ENCODE data around the gene SIRPA.

The SIRPA gene

DNA sequence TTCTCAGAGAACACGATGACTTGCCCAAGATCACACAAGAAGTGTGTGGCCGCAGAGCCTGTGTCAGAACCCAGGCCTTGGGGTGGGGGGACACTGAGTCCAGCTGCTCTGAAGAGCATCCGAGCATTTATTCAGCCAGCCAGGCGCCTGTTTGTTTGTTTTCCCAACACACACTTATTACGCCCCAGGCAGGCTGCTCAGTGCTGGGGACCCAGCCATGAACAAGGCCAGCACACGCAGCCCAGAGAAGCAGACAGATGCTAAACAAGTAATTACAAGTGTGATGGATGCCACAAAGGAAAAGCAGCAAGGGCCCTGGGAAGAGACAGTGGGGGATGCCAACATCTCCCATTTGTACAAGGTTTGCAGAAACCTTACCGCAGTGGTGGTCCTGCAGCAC is 19.4 kb upstream of the SIRPA start:
- no peak overlapping the region for H3K4me3 ChIP-seq (ENCODE audit: low read length)
- no peak for TF ChIP-seq ZNF274 (IDR thresholded peaks at IDR 0.05; ENCODE audit: low read depth, low read length)

DNA sequence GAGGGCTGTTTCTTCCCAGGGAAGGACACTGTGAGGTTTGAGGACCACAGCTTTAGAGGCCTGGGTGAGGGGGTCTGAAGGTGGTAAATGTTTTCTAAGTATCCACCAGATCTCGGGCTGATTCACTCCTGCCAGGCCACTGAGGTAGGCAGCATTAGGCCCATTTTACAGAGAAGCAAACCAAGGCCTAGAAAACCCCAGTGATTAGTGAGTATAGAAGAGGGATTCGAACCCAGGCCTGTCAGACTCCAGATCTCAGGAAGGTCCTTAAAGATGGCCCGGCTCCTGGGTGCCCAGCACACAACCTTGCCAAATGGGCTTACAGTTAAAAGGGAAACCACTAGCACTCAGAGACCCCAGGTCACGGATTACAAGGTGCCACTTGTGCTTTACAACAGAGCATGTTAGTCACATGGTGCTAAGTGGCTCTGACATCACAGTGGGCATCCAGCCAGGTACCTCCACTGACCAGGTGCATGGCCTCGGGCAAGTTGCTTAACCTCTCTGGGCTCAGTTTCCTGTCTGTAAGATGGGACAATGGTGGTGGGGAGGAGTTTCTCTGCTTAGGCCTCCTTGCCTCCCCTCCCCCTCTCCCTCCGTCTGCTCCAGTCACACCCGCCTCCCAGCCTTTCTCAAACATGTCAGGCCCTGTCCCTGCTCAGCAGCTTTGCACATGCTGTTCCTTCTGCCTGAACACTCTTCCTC is 18.8 kb upstream of the SIRPA start:
- no peak overlapping the region for H3K4me3 ChIP-seq (ENCODE audit: low read length)
- TF ChIP-seq ZNF274 (IDR thresholded peaks at IDR 0.05; ENCODE audit: low read depth, low read length), result no peak

DNA sequence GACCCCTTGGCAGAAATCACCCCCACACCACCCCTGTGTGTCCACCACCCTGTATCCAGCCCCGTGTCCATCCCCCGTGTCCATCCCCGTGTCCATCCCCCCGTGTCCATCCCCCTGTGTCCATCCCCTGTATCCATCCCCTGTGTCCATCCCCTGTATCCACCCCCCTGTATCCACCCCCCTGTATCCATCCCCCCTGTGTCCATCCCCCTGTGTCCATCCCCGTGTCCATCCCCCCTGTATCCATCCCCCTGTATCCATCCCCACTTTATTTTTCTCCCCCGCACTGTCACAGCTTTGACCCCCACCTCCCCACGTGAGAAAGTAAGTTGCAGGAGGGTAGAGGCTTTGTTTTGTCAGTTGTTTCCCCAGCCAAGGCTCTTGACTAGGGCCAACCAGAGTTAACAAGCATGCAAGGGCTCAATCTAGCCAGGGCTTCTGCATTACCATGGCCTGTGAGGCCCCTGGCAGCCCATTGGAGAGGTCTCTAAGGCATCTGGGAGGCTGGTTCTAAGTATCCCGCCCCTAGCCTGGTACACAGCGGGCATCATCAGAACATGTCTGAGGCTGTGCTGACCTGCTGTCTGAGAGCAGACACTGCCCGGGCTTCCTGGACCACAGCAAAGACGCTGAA is 18.1 kb upstream of the SIRPA start:
- TF ChIP-seq ZNF274 (IDR thresholded peaks at IDR 0.05; ENCODE audit: low read depth, low read length), result no peak
- no peak overlapping the region for H3K4me3 ChIP-seq (ENCODE audit: low read length)

GRCh38 chr20:1877609-1878200 is 17.5 kb upstream of the SIRPA start:
- H3K4me3 ChIP-seq (ENCODE audit: low read length), result no peak overlapping the region
- no peak for TF ChIP-seq ZNF274 (IDR thresholded peaks at IDR 0.05; ENCODE audit: low read depth, low read length)

DNA sequence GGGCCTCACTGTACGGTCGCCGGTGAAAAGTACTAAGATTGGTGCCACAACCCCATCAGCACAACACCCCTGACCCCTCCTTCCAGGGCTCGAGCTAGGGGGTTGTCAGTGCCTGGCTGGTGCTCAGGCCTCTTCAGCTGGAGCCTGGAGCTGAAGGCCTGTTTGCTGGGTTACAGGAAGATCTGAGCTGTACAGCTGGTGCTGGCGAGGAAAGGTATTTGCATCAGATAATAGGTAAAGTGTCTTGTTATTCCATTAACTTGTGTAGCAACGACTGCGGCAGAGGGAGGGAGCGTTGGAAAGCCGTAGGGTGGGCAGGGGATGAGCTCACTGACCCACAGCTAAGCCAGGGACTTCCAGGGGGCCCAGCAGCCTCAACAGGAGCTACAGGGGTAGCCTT is 15.8 kb upstream of the SIRPA start:
- H3K4me3 ChIP-seq (ENCODE audit: low read length), result no peak overlapping the region
- TF ChIP-seq ZNF274 (IDR thresholded peaks at IDR 0.05; ENCODE audit: low read depth, low read length), result no peak

DNA sequence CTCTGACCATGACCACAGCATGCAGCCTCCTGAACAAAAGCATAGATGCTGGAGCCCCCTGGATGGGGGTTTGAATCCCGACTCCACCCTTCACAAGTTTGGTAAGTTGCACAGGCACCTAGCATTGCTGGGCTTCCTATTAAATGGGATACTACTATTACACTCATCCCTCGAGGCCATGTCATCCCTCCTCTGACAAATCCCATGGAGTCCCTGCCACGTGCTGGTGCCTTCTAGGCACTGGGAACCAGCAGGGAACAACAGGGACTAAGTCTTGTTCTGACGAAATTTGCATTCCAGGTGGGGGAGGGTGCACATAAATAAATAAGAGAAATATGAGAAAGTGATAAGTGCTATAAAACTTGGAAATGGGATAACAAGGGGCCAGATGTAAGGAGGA is 15.3 kb upstream of the SIRPA start:
- TF ChIP-seq ZNF274 (IDR thresholded peaks at IDR 0.05; ENCODE audit: low read depth, low read length), result no peak
- no peak overlapping the region for H3K4me3 ChIP-seq (ENCODE audit: low read length)

DNA sequence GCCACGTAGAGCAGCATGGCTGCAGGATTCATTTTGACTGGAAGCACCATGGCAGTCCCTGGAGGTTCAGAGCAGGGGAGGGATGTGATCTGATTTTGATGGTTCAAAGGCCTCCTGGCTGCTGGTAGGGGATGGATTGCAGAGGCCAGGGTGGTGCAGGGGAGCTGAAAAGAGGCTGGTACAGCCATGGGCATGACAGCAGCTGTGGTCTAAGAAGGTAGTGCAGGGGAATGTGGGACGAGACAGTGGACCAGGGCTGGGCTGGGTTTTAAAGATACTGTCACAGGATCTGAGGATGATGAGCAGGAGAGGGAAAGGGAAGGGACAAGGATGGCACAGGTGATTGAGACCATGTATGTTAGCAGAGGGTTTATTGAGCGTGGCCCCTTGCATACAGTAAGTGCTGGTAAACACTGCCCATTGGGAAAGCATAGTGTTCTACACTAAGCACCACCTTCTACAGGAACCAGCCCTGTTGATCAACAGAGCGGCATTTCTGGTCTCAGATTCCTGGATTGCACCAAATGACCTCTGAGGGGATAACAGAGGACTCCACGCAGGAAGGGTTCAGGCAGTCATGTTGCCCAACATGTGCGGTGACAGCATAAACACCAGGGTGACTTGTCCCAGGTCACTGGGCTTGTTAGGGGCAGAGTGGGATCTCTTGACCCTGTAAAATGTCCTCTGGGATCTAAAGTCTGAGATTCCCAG is 14.5 kb upstream of the SIRPA start:
- no peak overlapping the region for H3K4me3 ChIP-seq (ENCODE audit: low read length)
- no peak for TF ChIP-seq ZNF274 (IDR thresholded peaks at IDR 0.05; ENCODE audit: low read depth, low read length)

GRCh38 chr20:1881240-1881835 is 13.9 kb upstream of the SIRPA start:
- TF ChIP-seq ZNF274 (IDR thresholded peaks at IDR 0.05; ENCODE audit: low read depth, low read length), result no peak
- H3K4me3 ChIP-seq (ENCODE audit: low read length), result no peak overlapping the region

- no peak overlapping the region for H3K4me3 ChIP-seq (ENCODE audit: low read length)
- TF ChIP-seq ZNF274 (IDR thresholded peaks at IDR 0.05; ENCODE audit: low read depth, low read length), result no peak
These were observed 13.2 kb upstream of the SIRPA start for GRCh38 chr20:1882026-1882425.

DNA sequence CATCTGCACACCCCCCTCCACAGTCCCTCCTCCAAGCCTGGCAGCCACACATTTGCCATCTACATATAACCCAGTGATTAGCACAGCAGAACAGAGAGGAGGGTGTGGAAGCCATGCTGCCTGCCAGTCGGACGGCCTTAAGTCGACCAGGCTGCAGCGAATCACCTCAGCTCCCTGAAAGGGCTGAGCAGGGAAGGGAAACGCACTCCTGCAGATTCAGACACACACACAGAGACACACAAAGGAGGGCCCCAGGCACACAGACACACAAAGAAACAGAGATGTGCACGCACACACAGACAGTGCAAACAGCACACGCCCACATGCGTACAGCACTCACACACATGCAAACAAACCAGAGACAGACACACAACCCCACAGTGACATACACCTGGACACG is 11.2 kb upstream of the SIRPA start:
- TF ChIP-seq ZNF274 (IDR thresholded peaks at IDR 0.05; ENCODE audit: low read depth, low read length), result no peak
- H3K4me3 ChIP-seq (ENCODE audit: low read length), result no peak overlapping the region

DNA sequence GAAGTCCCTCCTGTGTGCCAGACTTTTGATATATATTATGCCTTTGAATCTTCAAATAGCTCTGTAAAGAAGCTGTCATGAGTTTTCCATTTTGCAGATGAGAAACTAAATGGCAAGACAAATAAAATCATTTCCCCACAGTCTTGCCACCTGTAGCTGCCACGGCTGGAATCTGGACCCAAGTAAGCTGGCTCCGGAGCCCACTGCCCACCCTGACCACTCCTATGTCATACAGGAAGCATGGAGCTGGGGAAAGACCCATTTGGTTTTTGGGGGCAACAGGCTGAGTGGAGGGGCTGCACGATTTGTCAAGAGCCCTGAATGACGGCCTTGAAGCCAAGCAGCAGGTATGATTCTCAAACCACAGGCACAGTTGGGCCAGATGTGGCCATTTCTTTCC is 10.0 kb upstream of the SIRPA start:
- no peak overlapping the region for H3K4me3 ChIP-seq (ENCODE audit: low read length)
- TF ChIP-seq ZNF274 (IDR thresholded peaks at IDR 0.05; ENCODE audit: low read depth, low read length), result no peak

GRCh38 chr20:1885940-1886693 is 9.1 kb upstream of the SIRPA start:
- TF ChIP-seq ZNF274 (IDR thresholded peaks at IDR 0.05; ENCODE audit: low read depth, low read length), result no peak

GRCh38 chr20:1887321-1887720 is 7.9 kb upstream of the SIRPA start:
- TF ChIP-seq ZNF274 (IDR thresholded peaks at IDR 0.05; ENCODE audit: low read depth, low read length), result no peak
- no peak overlapping the region for H3K4me3 ChIP-seq (ENCODE audit: low read length)

More at GRCh38 chr20:1885940-1886693, 9.1 kb upstream of the SIRPA start:
- H3K4me3 ChIP-seq (ENCODE audit: low read length), result no peak overlapping the region

DNA sequence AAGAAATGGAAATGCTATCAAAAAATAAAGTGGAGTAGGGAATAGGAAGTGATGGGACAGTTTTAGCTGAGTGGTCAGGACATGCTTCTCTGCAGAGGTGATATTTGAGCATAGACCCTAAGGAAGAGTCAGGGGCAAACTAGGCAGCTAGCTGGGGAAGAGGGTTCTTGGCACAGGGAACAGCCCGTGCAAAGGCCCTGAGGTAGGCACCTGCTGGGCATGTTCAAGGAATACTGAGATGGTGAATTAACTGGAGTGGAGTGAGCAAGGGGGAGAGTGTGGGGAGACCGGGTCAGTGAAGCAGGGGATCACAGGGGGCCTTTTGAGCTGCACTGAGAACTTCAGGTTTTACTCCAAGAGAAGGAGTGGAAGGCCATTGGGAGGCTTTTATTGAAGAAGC is 7.5 kb upstream of the SIRPA start:
- no peak for TF ChIP-seq ZNF274 (IDR thresholded peaks at IDR 0.05; ENCODE audit: low read depth, low read length)
- H3K4me3 ChIP-seq (ENCODE audit: low read length), result no peak overlapping the region
